Umbilical cord (tissue), 2 donors: ENCODE results near the gene LRRC28. TPM values are rescaled to one million over a fixed set of nuclear protein-coding genes. Genes with fewer than 3 reads are reported as not detected.

ENCODE experiments used
- DNase-seq: peaks from one replicate; pipeline ENCODE4 v3.0.0-alpha.2; 2015; ENCODE audit warnings: low spot score
- total RNA-seq: library from RNA; depleted of rRNA; stranded (reverse); fragments of >200 nt; gene quantifications from one replicate; pipeline ENCODE4 v1.2.3, GENCODE V29; 2014; ENCODE audit warnings: low replicate concordance; ENCODE audit not compliant: insufficient read depth

The LRRC28 gene
- total RNA-seq, 1 donor from 2014 or later: 41.7 TPM

GRCh38 chr15:99341786-99342185 is 90.5 kb downstream of the LRRC28 start:
- peak; percentile 63 for DNase-seq

DNA sequence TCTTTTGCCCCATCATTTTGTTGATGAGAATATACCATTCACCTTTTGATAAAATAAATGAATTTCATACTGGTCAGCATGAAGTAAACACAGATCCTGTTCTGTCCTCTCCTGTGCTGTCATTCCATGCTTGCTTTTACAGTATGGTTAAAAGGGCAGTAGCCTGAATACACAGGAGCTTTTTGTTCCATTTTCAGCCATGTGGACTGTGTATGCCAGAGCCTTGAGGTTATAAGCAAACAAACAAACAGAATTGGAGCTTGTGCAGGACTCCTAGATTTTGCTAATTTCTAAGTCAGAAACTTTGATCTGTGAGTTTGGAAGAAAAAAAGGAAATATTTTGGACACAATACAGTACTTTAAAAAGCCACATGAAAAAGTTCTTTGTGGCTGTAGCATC is 91.9 kb downstream of the LRRC28 start:
- no peak for DNase-seq

DNA sequence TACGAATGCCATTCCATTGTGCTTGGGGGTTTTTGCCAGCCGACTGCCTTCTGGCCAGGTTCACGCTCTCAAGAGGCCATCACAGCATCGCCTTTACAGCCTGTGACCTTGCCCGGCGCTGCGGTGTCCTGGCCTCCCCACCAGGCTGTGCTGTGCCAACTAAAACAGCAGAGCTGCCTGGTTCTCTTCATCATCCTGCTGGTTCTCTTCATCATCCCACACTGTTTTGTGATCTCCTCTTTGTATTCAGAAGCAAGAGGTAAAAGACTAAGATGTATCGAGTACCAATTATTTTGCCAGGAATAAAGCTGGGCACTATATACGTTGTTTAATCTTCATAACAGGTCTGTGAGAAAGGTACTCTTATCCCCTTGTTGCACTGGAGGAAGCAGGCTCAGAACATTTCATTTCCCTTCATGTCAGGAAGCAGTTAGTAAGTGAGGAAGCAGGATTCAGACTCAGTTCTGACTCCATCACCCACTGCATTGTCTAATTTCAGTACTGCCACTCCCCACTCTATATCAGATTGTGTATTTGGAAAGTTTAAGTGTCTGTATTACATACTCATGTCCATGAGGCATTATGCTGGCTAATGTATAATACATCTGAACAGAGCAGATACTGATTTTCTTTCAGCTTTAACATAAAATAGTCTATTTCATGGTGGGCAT is 92.7 kb downstream of the LRRC28 start:
- DNase-seq: no peak

GRCh38 chr15:99344639-99345038 is 93.4 kb downstream of the LRRC28 start:
- no peak for DNase-seq

GRCh38 chr15:99345242-99345641 is 94.0 kb downstream of the LRRC28 start:
- DNase-seq: no peak

GRCh38 chr15:99345832-99346462 is 94.7 kb downstream of the LRRC28 start:
- no peak for DNase-seq

DNA sequence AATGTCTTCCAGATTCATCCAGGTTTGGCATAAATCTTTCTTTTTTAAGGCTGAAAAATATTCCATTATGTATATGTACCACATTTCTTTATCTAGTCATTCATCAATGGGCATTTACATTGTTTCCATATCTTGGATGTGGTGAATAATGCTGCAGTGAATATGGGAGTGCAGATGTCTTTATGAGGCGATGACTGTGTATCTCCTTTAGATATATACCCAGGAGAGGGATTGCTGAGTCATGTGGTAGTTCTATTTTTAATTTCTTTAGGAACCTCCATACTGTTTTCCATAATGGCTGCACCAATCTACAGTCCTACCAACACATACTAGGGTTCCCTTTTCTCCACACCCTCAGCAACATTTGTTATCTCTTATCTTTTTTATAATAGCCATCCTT is 96.3 kb downstream of the LRRC28 start:
- no peak for DNase-seq

- no peak for DNase-seq
Measured at GRCh38 chr15:99348412-99348811, 97.1 kb downstream of the LRRC28 start.

- DNase-seq: no peak
Measured at GRCh38 chr15:99350408-99350807, 99.1 kb downstream of the LRRC28 start.

- DNase-seq: no peak
Measured at GRCh38 chr15:99359769-99360168, 108.5 kb downstream of the LRRC28 start.

GRCh38 chr15:99361545-99362185 is 110.4 kb downstream of the LRRC28 start:
- DNase-seq: no peak

DNA sequence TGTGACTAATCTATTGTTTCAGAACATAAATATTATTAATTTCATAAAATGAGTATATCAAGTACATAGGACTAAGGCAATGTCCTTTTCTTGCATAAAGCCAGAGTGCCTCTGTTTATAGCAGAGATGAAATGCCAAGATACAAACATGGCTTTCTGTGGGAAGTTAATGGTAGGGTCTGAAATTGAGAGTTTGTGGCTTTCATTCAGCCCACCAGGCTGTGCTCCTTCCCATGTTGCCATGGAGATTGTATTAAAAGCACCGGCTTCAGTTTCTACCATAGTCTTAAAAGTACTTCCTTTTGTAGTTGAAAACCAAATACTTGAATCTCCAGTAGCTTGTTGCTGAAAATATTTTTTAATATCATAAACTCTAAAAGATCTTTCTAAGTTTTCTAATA is 114.0 kb downstream of the LRRC28 start:
- no peak for DNase-seq

GRCh38 chr15:99366013-99366412 is 114.7 kb downstream of the LRRC28 start:
- DNase-seq: no peak

DNA sequence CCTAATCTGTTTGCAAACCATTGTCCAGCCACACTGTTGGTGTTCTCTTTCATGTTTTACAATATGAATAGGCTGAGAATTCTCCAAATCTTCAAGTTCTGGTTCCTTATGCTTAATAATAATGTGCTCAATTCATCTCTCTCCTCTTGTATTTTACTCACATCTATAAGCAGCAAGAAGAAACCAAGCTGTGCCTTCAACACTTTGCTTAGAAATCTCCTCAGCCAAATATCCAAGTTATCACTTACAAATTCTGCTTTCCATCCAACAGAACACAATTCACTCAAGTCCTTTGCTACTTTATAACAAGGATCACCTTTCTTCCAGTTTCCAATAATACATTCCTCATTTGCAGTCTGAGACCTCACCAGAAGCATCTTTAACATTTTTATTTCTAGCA is 117.5 kb downstream of the LRRC28 start:
- DNase-seq: no peak

- DNase-seq: no peak
Measured at GRCh38 chr15:99369196-99369595, 117.9 kb downstream of the LRRC28 start.

DNA sequence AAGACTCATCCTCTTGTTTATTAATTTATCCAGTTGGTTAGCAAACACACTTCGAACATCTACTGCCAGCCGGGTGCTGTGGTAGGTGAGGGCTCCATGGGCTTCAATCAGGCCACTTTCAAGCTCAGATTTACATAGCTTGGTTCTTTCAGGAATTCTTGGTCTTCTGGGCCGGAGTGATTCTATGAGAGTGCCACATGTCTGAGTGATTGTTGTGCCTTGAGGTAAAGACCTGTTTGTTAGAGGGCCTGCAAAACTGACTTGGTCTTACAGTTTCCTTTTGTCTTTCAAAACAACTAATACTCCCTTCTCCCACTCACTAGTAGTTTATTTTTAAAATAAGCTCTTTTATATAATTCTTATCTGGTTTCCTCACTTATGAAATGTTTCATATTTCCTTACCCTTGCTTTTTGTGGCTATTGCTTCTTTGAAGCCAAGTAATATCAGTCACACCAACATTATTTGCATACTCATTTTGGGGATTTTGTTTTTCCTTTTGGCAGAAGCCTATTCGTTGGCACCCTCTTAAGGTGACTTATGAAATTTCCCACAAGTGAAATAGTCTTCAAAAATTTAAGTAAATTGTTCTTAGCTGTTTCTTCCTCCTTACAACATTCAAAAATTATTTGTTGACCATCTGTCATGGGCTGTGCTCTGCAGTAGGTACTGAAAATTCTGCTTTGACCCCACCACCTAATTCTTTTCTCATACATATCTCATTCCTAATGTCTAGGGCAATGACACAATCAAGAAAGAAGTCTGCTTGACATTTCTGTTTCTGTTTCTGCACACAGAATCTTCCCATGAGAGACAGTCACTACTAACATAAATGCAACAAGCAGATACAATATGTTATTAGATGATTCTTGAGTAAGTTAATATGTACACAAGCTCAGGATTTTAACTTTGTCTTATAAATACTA is 120.2 kb downstream of the LRRC28 start:
- DNase-seq: no peak

- DNase-seq: no peak
Measured at GRCh38 chr15:99385005-99385669, 133.9 kb downstream of the LRRC28 start.

- peak; percentile 79 for DNase-seq
Measured at GRCh38 chr15:99385865-99386264, 134.6 kb downstream of the LRRC28 start.

DNA sequence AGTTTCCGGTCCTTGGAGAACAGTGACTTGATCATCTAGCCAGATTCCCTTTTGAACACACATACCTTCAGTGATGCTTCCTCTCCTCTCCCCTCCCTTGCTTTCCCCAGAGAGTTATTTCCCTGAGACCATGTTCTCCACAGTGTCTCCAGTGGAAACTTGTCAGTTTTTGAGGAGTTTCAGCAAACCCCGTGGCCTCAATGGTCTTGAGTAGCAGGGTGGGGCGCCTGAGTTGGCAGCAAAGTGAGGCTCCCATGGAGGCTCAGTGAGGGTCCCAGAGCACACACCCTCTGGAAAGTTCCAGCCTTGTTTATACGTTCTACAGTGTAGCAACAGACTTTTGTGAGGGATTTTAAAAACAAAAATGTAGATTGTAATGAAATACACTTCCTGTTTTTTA is 135.1 kb downstream of the LRRC28 start:
- peak; percentile 31 for DNase-seq

- DNase-seq: peak; percentile 77
Measured at GRCh38 chr15:99387421-99388168, 136.3 kb downstream of the LRRC28 start.

GRCh38 chr15:99390667-99391066 is 139.4 kb downstream of the LRRC28 start:
- DNase-seq: no peak
